Fibroblast of villous mesenchyme (primary cell): ENCODE measurements around the gene CRTC1. TPM values are rescaled to one million over a fixed set of nuclear protein-coding genes. Genes with fewer than 3 reads are reported as not detected.

Source experiments
- DNase-seq: peaks from one replicate; pipeline ENCODE4 v3.0.0-alpha.2; 2010; ENCODE audit warnings: low read depth
- H3K4me3 ChIP-seq: 2 replicates; pipeline ENCODE4 v1.5.1; 2011; ENCODE audit warnings: low read depth, mild to moderate bottlenecking, low read length
- total RNA-seq: library from RNA; depleted of rRNA; stranded (reverse); fragments of >200 nt; gene quantifications from 2 replicates; pipeline ENCODE4 v1.2.3, GENCODE V29; 2012
- TF ChIP-seq, protein P1 (sequence below): IDR thresholded peaks from 2 replicates; pipeline ENCODE4 v1.5.1; 2012; ENCODE audit warnings: low read depth, mild to moderate bottlenecking, low read length; ENCODE audit not compliant: insufficient read depth

The CRTC1 gene
- total RNA-seq, 1 donor = 2.2 TPM

DNA sequence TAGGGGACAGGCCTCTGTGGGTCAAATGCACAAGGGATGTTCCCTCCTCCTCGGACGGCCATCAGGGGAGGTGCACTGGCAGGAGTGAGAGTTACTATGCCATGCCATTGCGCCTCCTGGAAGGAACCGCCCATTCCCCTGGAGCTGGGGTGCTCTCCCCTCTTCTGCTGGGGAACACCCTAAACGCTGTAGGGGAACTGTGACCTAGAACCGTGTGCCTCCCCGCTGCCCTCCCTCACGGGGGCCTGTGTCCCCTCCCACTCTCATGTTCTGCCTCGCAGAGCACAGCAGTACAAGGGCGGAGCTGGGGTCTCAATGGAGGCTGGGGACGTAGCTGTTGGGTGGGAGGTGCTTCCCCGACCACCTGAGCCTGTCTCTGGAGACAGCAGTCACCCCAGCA lies 17.2 kb upstream of the CRTC1 start:
- no peak overlapping the region for H3K4me3 ChIP-seq
- TF ChIP-seq, protein P1, sequence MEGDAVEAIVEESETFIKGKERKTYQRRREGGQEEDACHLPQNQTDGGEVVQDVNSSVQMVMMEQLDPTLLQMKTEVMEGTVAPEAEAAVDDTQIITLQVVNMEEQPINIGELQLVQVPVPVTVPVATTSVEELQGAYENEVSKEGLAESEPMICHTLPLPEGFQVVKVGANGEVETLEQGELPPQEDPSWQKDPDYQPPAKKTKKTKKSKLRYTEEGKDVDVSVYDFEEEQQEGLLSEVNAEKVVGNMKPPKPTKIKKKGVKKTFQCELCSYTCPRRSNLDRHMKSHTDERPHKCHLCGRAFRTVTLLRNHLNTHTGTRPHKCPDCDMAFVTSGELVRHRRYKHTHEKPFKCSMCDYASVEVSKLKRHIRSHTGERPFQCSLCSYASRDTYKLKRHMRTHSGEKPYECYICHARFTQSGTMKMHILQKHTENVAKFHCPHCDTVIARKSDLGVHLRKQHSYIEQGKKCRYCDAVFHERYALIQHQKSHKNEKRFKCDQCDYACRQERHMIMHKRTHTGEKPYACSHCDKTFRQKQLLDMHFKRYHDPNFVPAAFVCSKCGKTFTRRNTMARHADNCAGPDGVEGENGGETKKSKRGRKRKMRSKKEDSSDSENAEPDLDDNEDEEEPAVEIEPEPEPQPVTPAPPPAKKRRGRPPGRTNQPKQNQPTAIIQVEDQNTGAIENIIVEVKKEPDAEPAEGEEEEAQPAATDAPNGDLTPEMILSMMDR = no peak
- DNase-seq = no peak

DNA sequence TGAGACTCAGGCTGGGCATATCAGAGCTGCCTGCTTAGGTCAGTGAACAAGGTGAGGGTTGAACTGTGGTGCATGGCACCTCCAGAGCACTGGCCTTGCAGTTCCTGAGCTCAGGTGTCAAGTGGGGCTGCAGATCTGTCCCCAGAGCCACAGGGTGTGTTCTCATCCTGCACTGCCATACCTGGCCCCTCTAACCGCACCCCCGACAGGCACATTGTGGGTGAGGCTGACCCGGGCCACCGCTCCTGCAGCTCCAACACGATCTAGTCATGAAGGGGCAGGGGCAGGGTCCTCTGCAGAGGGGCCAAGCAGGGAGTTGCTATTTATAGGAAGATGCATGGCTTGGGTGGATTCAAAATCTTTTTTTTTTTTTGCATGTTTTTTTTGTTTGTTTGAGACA lies 16.7 kb upstream of the CRTC1 start:
- H3K4me3 ChIP-seq = no peak overlapping the region
- DNase-seq = no peak
- TF ChIP-seq, protein P1 = no peak

DNA sequence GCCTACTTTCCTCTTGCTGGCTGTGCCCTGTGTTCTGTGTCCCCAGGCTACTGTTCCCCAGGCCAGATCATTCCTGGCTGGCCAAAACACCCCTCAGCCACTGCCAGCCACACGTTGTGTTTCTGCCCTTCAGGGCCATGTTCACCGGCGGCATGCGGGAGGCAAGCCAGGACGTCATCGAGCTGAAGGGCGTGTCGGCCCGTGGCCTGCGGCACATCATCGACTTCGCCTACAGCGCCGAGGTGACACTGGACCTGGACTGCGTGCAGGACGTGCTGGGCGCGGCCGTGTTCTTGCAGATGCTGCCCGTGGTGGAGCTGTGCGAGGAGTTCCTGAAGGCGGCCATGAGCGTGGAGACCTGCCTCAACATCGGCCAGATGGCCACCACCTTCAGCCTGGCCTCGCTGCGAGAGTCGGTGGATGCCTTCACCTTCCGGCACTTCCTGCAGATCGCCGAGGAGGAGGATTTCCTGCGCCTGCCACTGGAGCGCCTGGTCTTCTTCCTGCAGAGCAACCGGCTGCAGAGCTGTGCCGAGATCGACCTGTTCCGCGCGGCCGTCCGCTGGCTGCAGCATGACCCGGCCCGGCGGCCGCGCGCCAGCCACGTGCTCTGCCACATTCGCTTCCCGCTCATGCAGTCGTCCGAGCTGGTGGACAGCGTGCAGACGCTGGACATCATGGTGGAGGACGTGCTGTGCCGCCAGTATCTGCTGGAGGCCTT lies 15.8 kb upstream of the CRTC1 start:
- no peak overlapping the region for H3K4me3 ChIP-seq
- TF ChIP-seq, protein P1 = no peak
- no peak for DNase-seq

DNA sequence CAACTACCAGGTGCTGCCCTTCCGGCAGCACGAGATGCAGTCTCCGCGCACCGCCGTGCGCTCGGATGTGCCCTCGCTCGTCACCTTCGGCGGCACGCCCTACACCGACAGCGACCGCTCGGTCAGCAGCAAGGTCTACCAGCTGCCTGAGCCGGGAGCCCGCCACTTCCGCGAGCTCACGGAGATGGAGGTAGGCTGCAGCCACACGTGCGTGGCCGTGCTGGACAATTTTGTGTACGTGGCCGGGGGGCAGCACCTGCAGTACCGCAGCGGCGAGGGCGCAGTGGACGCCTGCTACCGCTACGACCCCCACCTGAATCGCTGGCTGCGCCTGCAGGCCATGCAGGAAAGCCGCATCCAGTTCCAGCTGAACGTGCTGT lies 15.2 kb upstream of the CRTC1 start:
- no peak overlapping the region for H3K4me3 ChIP-seq
- no peak for DNase-seq
- TF ChIP-seq, protein P1 = no peak

DNA sequence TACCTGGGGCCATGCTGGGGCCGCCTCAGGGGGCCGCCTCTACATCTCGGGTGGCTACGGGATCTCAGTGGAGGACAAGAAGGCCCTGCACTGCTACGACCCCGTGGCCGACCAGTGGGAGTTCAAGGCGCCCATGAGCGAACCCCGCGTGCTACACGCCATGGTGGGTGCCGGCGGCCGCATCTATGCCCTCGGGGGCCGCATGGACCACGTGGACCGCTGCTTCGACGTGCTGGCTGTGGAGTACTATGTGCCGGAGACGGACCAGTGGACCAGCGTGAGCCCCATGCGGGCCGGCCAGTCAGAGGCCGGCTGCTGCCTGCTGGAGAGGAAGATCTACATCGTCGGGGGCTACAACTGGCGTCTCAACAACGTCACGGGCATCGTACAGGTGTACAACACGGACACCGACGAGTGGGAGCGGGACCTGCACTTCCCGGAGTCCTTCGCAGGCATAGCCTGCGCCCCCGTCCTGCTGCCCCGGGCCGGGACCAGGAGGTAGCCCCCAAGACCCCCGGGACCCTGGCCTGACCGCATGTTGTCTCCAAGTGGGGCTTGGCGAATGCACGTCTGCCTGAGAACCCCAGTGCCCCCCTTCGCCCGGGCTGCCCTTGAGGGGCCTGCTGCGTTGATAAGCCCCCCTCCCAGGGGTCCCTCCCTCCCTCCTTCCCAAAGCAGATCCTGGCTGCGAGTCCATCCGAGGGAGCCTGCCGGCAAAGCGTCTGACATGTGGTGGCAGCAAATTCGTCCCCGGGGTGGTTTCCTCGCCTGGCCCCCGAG lies 14.5 kb upstream of the CRTC1 start:
- no peak overlapping the region for H3K4me3 ChIP-seq
- DNase-seq = no peak
- TF ChIP-seq, protein P1 = no peak

DNA sequence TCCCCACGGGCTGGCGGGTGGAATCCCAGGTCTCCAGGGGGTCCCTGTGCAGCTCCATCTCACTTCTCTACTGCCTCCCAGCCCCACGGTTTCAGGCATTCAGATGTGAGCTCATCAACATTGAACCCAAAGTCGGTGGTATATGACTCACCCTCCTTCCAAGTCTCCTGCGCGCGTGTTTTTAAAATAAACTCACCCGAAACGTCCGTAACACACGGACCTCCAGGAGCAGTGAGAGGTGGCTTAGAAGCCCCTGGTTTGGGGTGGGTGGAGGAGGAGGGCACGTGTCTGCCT lies 14.0 kb upstream of the CRTC1 start:
- no peak overlapping the region for H3K4me3 ChIP-seq
- TF ChIP-seq, protein P1 = no peak
- DNase-seq = no peak
